HG02970 (cell line): ENCODE measurements around the gene UBA3.
A peak's percentile ranks its signal among the peaks of the same experiment; 100 is the strongest.

Source experiments
- ATAC-seq: cut with Tn5 transposase; IDR thresholded peaks from one replicate; pipeline ENCODE4 v1.9.1; 2021; ENCODE audit warnings: mild to moderate bottlenecking, moderate library complexity, moderate number of reproducible peaks; ENCODE audit not compliant: unreplicated experiment, low FRiP score

The UBA3 gene

DNA sequence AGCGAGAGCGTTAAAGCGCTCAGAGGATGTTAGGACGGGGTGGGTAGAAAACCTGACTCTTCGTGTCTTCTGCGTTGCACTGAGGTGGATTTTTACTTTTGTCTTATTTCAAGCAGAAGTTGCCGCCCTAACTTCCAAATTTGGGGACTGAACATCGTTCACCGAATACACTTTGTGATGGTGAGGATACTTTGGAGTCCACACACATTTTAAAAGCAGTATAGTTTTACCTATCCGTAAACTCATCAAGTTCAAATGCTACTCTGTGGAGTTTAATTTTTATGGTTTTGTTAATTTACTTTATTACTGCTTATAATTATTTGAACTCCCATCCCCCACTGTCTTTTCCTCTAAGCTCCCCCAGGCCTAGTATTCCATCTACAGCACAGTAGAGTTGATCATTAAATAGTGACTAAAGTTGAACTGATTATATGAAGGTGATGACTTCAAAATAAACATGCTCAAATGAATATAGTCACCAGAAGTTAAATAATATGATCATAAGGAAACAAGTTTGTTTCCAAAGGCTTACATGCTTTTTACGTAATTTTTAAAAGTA, 66.1 kb downstream of the UBA3 start:
- no peak for ATAC-seq

DNA sequence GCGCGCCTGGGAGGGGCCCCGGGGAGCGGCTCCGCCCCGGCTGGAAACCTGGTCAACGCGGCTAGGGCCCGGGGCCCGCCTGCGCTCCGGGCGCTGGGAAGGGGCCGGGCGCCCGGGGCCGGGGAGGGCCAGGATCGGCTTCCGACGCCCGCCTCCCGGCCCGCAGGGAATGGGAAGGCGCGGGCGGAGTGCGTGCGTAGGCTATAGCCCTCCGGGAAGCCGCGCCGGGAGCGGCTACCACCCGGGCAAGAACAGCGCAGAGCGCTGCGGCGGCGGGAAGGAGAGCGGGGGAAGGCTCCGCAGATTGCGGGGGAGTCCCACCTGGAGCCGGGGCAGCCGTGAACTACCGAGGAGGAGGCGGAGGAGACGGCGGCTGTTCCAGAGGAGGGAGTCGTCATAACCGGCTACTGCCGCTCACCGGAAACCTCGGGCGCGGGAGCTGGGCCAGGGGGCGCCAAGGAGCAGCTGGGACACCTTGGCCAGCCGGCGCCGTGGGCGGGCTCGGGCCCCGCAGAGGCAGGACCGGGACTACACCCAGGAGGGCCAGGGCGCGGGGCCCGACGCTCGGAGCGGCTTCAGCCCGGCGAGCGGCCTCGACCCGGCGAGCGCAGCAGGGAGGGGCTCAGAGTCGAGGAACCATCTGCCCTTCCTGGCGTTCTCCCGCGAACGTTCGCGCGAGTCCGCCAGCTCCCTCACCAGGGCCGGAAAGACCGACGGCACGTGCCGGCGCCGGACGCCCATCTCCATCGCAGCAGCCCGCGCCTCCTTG, 66.7 kb downstream of the UBA3 start, which contains the start of gene EOGT:
EOGT (minus strand) TSS at position 432 of the 769 bp plus-strand sequence. CDS start 3,838 bp downstream, outside the sequence.
- peak; percentile 74 for ATAC-seq

DNA sequence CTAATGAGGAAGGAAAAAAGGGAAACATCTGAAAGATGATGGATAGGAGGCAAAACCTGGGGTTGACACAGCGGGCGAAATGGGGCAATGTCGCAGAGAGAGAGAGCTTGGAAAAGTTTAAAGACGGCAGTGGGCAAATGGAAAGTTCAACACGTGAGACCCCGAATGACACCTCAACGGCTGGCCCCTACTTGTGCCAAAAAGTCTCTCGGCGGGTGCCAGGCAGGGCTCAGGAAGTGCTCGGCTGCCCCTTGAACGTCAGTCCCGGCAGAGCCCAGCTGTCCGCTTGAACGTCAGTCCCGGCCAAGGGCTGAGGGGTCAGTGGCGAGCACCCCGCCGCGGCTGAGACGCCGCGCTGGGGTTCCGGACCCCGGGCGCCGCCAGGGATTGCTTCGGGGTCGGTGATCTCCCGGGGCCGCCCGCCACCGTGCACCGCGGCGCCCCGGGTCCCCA, 67.3 kb downstream of the UBA3 start:
- no peak for ATAC-seq

DNA sequence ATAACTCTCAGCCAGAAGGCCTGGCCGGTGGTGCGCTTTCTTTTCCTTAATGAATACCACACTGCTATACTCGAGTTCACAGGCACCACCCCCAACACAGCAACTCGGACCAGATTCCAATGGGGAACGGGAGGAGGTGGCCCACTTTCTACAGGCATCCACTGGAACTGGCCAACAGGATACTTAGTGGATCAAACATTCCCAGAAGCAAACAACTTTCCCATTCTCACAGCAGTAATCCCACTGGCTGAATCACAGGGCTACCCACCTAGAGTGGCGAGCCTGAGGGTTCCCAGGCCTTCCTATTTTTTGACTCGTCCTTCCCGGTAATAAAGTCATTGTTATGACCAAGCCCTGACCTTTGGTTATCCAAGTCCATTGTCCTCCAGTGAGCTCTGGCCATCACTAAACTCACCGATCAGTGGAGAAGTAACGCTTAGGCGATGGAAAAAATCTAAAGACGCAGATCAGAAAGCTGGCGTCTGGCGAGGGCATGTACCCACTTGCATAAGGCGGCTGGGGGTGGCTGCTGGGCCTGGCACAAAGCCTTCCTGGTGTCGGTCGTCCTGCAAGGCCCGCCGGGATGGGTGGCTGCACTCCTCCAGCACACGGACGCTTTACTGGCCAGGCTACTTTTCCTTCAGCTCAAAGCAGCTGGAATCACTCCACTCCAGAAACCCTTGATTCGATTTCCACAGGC, 67.9 kb downstream of the UBA3 start:
- ATAC-seq: no peak

DNA sequence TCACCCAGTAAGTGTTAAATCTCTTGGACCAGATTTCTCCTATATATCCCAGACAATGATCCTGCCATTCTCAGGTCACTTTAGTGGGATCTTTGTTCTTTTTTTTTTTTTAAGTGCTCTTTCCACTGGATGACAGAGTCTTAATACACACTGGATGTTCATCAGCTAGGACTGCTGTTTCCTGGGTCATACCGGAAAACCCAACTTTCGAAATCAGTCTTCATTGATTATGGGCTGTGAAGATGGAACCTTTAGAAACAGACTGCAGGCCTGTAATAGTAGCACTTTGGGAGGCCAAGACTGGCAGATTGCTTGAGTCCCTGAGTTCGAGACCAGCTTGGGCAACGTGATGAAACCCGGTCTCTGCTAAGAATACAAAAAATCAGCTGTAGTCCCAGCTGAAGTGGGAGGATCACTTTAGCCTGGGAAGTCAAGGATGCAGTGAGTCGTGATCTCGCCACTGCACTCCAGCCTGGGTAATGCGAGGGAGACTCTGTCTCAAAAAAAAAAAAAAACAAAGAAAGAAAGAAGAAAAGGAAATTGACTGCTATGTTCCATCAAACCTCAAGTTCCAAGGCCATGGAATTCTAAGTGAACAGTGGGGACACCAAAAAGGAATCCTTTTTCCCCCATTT, 69.0 kb downstream of the UBA3 start:
- ATAC-seq: no peak

DNA sequence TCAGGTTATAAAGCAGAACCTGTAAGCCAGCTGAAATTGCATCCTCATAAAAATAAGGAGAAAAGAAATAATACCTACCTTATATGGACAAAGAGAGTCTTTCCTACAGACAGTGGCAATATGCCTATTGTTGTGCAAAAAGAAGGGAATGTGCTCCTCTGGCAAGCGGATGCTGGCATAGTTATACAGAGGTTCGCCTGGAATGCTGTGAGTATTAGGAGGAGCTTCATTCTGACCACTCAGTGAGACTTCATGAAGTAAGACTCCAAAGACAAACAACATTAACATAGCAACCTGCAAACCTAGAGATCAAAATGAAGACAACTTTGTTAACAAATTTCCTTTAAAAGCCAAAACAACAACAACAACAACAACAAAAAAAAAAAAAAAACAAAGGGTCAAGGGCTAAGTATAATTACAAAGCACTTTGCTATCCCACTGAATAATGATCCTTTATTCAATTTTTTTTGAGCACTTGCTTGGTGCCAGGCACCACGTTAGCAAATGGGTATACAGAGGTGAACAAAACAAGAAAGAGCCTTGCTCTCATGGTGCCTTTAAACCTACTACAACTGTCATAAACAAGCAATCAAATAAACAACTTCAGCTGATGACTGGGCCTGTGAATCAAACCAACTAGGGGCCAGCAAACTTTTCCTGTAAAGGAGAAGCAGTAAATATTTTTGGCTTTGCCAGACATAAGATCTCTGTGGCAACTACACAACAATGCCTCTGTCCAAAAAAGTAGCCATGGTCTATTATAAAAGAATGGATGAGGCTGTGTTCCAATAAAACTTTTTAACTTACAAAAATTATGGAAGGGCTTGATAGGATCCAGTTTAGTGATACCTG, 70.4 kb downstream of the UBA3 start:
- no peak for ATAC-seq

DNA sequence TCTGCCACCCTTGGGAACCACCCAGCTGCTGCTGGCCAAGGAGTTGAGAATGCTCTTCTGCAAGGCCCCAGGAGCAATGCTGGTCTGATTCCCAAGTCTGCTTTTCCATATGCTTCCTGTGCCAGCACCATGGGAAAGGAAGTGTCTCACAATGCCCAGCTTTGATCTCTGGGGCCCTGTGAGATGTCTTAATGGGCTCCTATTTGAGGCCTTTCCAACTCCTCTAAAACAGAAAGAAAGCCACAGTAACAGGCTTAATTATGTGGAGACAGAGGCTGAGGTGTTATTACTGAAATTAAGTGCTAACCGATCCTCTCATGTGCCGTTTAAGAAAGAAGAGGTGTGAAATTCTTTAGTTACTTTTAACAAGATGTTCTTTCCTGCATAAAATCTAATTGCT, 71.2 kb downstream of the UBA3 start:
- ATAC-seq: no peak

DNA sequence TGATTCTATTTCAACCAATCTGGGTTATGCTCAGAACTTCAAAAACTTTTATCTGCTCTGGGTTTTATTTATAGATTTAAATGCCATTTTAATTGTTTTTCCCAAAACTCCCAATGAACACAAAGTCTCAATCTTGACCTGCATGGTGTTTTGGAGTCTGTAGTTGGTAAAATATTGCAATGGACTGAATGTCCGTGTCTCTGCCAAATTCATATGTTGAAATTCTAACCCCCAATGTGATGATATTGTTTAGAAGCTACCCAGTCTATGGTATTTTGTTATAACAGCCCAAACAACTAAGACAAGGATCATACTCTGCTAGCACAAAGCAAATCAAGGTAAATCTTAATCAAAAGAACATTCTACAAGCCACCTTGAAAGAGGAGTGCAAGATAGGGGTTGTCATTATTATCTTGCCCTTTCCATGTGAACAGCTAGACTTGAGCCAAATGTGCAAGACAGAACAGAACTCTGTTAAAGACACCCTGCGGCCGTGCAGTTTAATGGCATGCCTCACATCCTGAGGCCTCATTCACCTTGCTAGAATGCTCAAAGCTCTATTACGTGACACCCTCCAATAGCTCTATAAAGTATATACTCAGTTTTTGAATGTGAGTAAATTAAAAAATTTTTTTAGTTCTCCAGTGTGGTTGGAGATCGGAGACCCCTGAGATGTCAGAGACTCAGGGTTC, 74.2 kb downstream of the UBA3 start:
- ATAC-seq: no peak

DNA sequence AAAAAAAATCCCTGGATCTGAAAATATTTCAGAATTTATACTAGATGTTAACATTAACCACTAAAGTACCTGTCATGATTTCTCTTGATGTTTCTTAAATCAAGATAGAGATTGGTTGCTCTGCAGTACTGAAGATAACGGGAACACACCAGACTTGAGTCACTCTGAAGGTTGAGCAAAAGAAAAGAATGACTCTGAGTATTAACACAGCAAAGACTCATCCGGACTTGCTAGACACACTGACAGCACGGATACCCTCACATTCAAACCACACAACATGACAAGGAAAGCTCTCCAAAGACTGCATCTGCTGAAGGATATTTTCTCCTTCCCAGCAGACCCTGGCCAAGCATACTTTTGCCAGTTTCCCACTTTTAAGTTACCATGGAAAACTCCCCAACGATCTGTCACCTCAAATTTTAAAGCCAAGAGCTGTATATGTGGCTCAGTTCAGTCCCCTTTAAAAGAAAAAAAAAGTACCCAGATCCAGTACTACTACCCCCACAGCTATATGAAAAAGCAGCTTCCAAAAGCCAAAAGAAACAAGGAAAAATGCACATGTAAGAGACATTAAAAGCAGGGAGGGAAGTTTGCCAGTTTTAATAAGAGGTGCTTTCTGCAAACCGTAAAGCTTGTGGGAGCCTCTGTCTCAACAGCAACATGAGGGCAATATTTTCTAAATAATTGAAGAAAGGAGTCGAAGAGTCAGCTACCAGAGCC, 74.9 kb downstream of the UBA3 start:
- ATAC-seq: no peak
